Upper lobe of left lung (tissue), 6 donors: ENCODE data around the gene TMEM238L. TPM values are rescaled to one million over a fixed set of nuclear protein-coding genes. Genes with fewer than 3 reads are reported as not detected.
"Not testable (repeated sequence)": the region's sequence is repeated elsewhere in the genome, so short reads cannot be mapped to it uniquely, and the experiment has no call there.

Experiments
- ATAC-seq, 2 donors: fragments of 200-7000 bp; cut with Tn5 transposase; one replicate each; pipeline ENCODE4 v1.9.1; 2022; ENCODE audit warnings: mild to moderate bottlenecking in 2 of 2, moderate library complexity in 2 of 2; ENCODE audit not compliant: low FRiP score in 2 of 2
- DNase-seq, 2 donors: peaks; one replicate each; pipeline ENCODE4 v3.0.0-alpha.2; 2019 to 2020
- H3K27ac ChIP-seq, 4 donors: fragments of 200-600 bp; sonication (generic); one replicate each; pipeline ENCODE4 v1.5.1; 2016 to 2019
- H3K27me3 ChIP-seq, 4 donors: fragments of 200-600 bp; sonication (generic); one replicate each; pipeline ENCODE4 v1.5.1; 2017 to 2019
- H3K36me3 ChIP-seq, 4 donors: fragments of 200-600 bp; sonication (generic); one replicate each; pipeline ENCODE4 v1.5.1; 2016 to 2019
- H3K4me1 ChIP-seq, 4 donors: fragments of 200-600 bp; sonication (generic); one replicate each; pipeline ENCODE4 v1.5.1; 2018 to 2019
- H3K4me3 ChIP-seq, 4 donors: fragments of 200-600 bp; sonication (generic); one replicate each; pipeline ENCODE4 v1.5.1; 2017 to 2019; ENCODE audit warnings: mild to moderate bottlenecking in 2 of 4, moderate library complexity in 1 of 4
- H3K9me3 ChIP-seq, 4 donors: fragments of 200-600 bp; sonication (generic); one replicate each; pipeline ENCODE4 v1.5.1; 2018 to 2019
- CTCF ChIP-seq, 6 experiments: fragments of 450-650 bp in 4 of 6; fragments of 200-600 bp in 2 of 6; sonication (generic) in 2 of 6; IDR thresholded peaks; one replicate each; pipeline ENCODE4 v1.5.1; 2016 to 2019; ENCODE audit warnings: antibody characterized with exemption in 6 of 6
- EP300 ChIP-seq, 4 donors: sonication (generic); formaldehyde crosslinking; IDR thresholded peaks; one replicate each; pipeline ENCODE4 v1.5.1; 2017; ENCODE audit warnings: antibody characterized with exemption in 4 of 4, control low read depth in 2 of 4
- POLR2A ChIP-seq, 4 donors: fragments of 450-650 bp; IDR thresholded peaks; one replicate each; pipeline ENCODE4 v1.5.1; 2016 to 2017; ENCODE audit warnings: antibody characterized with exemption in 4 of 4, mild to moderate bottlenecking in 2 of 4
- POLR2AphosphoS5 ChIP-seq, 2 donors: sonication (generic); formaldehyde crosslinking; IDR thresholded peaks; one replicate each; pipeline ENCODE4 v1.5.1; 2017; ENCODE audit warnings: antibody characterized with exemption in 2 of 2
- whole genome bisulfite sequencing, 2 donors: methylation state at CpG; one replicate each; pipeline ENCODE4 v1.1.5; 2017 to 2018; 5-methylcytosine and 5-hydroxymethylcytosine counted together
- total RNA-seq, 6 donors: library from RNA; depleted of rRNA in 4 of 6; stranded (reverse); fragments of >200 nt in 4 of 6; gene quantifications; one replicate each; pipeline versions ENCODE4 v1.1.0 to v1.2.1, GENCODE V29; 2016 to 2021
- donor health status: DM: no; HTN: no; CAD: no; lungs with moderate emphysema.
- donor health status: DM: no; HTN: yes; CAD: no; lungs with severe emphysema.

Gene TMEM238L
- total RNA-seq, result not detected

GRCh38 chr17:10803830-10804475, at the start of gene TMEM238L:
TMEM238L (minus strand) TSS chr17:10804099; CDS start chr17:10803963, 136 bp downstream.
- WGBS, 2 donors, result 83 to 86% methylated on average over 10 to 16 of the region's 16 CpGs
- Histone ChIP-seq H3K36me3 (no peaks in the 10 kb centered on the region), H3K27ac (no peak within 1 kb of the TSS), H3K4me1 (no peaks in the 10 kb centered on the region), H3K9me3 (no peaks in the 10 kb centered on the region), H3K27me3 (no peaks in the 10 kb centered on the region), H3K4me3 (no peak within 1 kb of the TSS)
- ATAC-seq (no peak), DNase-seq (no peak)
- TF ChIP-seq EP300 (IDR thresholded peaks at IDR 0.05) (no peak), POLR2AphosphoS5 (IDR thresholded peaks at IDR 0.05) (no peak), POLR2A (IDR thresholded peaks at IDR 0.05) (no peak), CTCF (IDR thresholded peaks at IDR 0.05) (no peak)

GRCh38 chr17:10846636-10847035, 42.7 kb upstream of the TMEM238L start:
- not testable (repeated sequence) for H3K4me1 ChIP-seq, ATAC-seq, H3K4me3 ChIP-seq, H3K27ac ChIP-seq, H3K27me3 ChIP-seq, H3K9me3 ChIP-seq, DNase-seq, H3K36me3 ChIP-seq
- WGBS, 2 donors, result 79 to 88% methylated on average over 6 of the region's 6 CpGs

GRCh38 chr17:10845388-10845751, 41.5 kb upstream of the TMEM238L start:
- Histone ChIP-seq H3K4me3 (peak overlapping the region in 3 of 4 donors; percentile 36 to 45 (median 36)), H3K4me1 (peaks cover 0 to 9% (median 8%) of the 10 kb centered on the region in 4 donors), H3K27ac (no peak overlapping the region), H3K27me3 (no peaks in the 10 kb centered on the region), H3K36me3 (no peaks in the 10 kb centered on the region), H3K9me3 (no peaks in the 10 kb centered on the region)
- WGBS, 2 donors, result 18% methylated on average over 6 of the region's 6 CpGs
- ATAC-seq, result no peak
- no peak for DNase-seq
- TF ChIP-seq EP300 (IDR thresholded peaks at IDR 0.05), result no peak
- TF ChIP-seq POLR2A (IDR thresholded peaks at IDR 0.05), result no peak
- no peak for TF ChIP-seq CTCF (IDR thresholded peaks at IDR 0.05)
- no peak for TF ChIP-seq POLR2AphosphoS5 (IDR thresholded peaks at IDR 0.05)

GRCh38 chr17:10844621-10845387, 40.9 kb upstream of the TMEM238L start:
- DNase-seq (peak; percentile 69 to 90), ATAC-seq (peak; percentile 90 to 98)
- Histone ChIP-seq H3K4me3 (peak overlapping the region in 3 of 4 donors; percentile 36 to 45 (median 36)), H3K9me3 (no peaks in the 10 kb centered on the region), H3K27ac (peak overlapping the region in 1 of 4 donors; percentile 44), H3K4me1 (peaks cover 0 to 9% (median 8%) of the 10 kb centered on the region in 4 donors), H3K36me3 (no peaks in the 10 kb centered on the region), H3K27me3 (no peaks in the 10 kb centered on the region)
- TF ChIP-seq CTCF (IDR thresholded peaks at IDR 0.05), result peak; percentile 86 to 95 (median 93)
- TF ChIP-seq POLR2A (IDR thresholded peaks at IDR 0.05), result no peak
- 5 to 7% methylated on average over 28 of the region's 28 CpGs for WGBS, 2 donors

GRCh38 chr17:10843811-10844210, 39.9 kb upstream of the TMEM238L start:
- H3K36me3 ChIP-seq, result no peaks in the 10 kb centered on the region
- ATAC-seq (peak in 1 of 2 donors; percentile 5), DNase-seq (no peak)
- H3K27me3 ChIP-seq, result no peaks in the 10 kb centered on the region
- peaks cover 0 to 9% (median 8%) of the 10 kb centered on the region in 4 donors for H3K4me1 ChIP-seq
- H3K4me3 ChIP-seq, result no peak overlapping the region
- no peak for TF ChIP-seq POLR2A (IDR thresholded peaks at IDR 0.05)
- no peak for TF ChIP-seq CTCF (IDR thresholded peaks at IDR 0.05)
- TF ChIP-seq POLR2AphosphoS5 (IDR thresholded peaks at IDR 0.05), result no peak
- TF ChIP-seq EP300 (IDR thresholded peaks at IDR 0.05), result no peak
- no peak overlapping the region for H3K27ac ChIP-seq
- 47 to 70% methylated on average over 7 of the region's 7 CpGs for WGBS, 2 donors
- no peaks in the 10 kb centered on the region for H3K9me3 ChIP-seq
